Activated CD8-positive, alpha-beta memory T cell treated with anti-CD3 and anti-CD28 coated beads, Interleukin-2, amount 50 U/mL, for 24 hours (primary cell): ENCODE measurements around the gene MED6.
A peak's percentile ranks its signal among the peaks of the same experiment; 100 is the strongest.

ENCODE experiments used
- DNase-seq: peaks from one replicate; pipeline ENCODE4 v3.0.0-alpha.2; 2020; ENCODE audit errors: extremely low read depth

MED6 gene

GRCh38 chr14:70600382-70601157 lies at the start of gene MED6:
TSS of gene MED6 (minus strand) at chr14:70600655. CDS start at chr14:70600637, 18 bp downstream.
- DNase-seq, result peak; percentile 89

GRCh38 chr14:70649803-70650202 lies 49.3 kb upstream of the MED6 start:
- DNase-seq, result no peak

- DNase-seq, result no peak
Observed at GRCh38 chr14:70648346-70648745, 47.9 kb upstream of the MED6 start.

GRCh38 chr14:70646705-70647104 lies 46.2 kb upstream of the MED6 start:
- DNase-seq, result no peak

GRCh38 chr14:70645892-70646291 lies 45.4 kb upstream of the MED6 start:
- DNase-seq, result no peak

GRCh38 chr14:70643967-70644366 lies 43.5 kb upstream of the MED6 start:
- no peak for DNase-seq

GRCh38 chr14:70642303-70643235 lies 42.1 kb upstream of the MED6 start:
- no peak for DNase-seq

- no peak for DNase-seq
Observed at GRCh38 chr14:70641548-70642302, 41.3 kb upstream of the MED6 start, which contains the start of gene TTC9. TSS of gene TTC9 (plus strand) at chr14:70641916. CDS start at chr14:70642130, 214 bp downstream.

- no peak for DNase-seq
Observed at GRCh38 chr14:70640938-70641547, 40.6 kb upstream of the MED6 start.

GRCh38 chr14:70638416-70638815 lies 38.0 kb upstream of the MED6 start:
- DNase-seq, result no peak

GRCh38 chr14:70635971-70636595 lies 35.6 kb upstream of the MED6 start:
- no peak for DNase-seq

GRCh38 chr14:70631948-70632347 lies 31.5 kb upstream of the MED6 start:
- DNase-seq, result no peak

- DNase-seq, result no peak
Observed at GRCh38 chr14:70624972-70625371, 24.5 kb upstream of the MED6 start.

GRCh38 chr14:70622111-70622712 lies 21.8 kb upstream of the MED6 start:
- no peak for DNase-seq

GRCh38 chr14:70619708-70620107 lies 19.3 kb upstream of the MED6 start:
- DNase-seq, result no peak

GRCh38 chr14:70618314-70618713 lies 17.9 kb upstream of the MED6 start:
- no peak for DNase-seq

- no peak for DNase-seq
Observed at GRCh38 chr14:70616646-70617045, 16.2 kb upstream of the MED6 start.

GRCh38 chr14:70611216-70611615 lies 10.8 kb upstream of the MED6 start:
- no peak for DNase-seq

- DNase-seq, result no peak
Observed at GRCh38 chr14:70602254-70602653, 1.8 kb upstream of the MED6 start.

GRCh38 chr14:70601162-70601561 lies 707 bp upstream of the MED6 start:
- DNase-seq, result no peak

GRCh38 chr14:70599345-70599744 lies 1.1 kb downstream of the MED6 start:
- DNase-seq, result no peak
